GM18867 (cell line): ENCODE results near the gene DAGLA.

Experiments used
- ATAC-seq: cut with Tn5 transposase; IDR thresholded peaks from one replicate; pipeline ENCODE4 v1.9.1; 2021; ENCODE audit warnings: mild to moderate bottlenecking, moderate library complexity; ENCODE audit not compliant: unreplicated experiment

DAGLA gene

GRCh38 chr11:61745781-61746441 is 65.7 kb downstream of the DAGLA start:
- no peak for ATAC-seq

- no peak for ATAC-seq
Measured at GRCh38 chr11:61746442-61747191, 66.4 kb downstream of the DAGLA start.

- peak; percentile 65 for ATAC-seq
Measured at GRCh38 chr11:61747192-61747966, 67.2 kb downstream of the DAGLA start.

GRCh38 chr11:61747967-61748285 is 67.7 kb downstream of the DAGLA start:
- no peak for ATAC-seq

GRCh38 chr11:61749591-61750217 is 69.5 kb downstream of the DAGLA start:
- no peak for ATAC-seq

- no peak for ATAC-seq
Measured at GRCh38 chr11:61750631-61751273, 70.6 kb downstream of the DAGLA start.

GRCh38 chr11:61751384-61751783 is 71.2 kb downstream of the DAGLA start:
- ATAC-seq: no peak

GRCh38 chr11:61752117-61752924 is 72.1 kb downstream of the DAGLA start, which contains the start of gene MYRF:
Gene MYRF (plus strand): TSS chr11:61752636. CDS start chr11:61752745, 109 bp downstream.
- ATAC-seq: no peak

- ATAC-seq: no peak
Measured at GRCh38 chr11:61752925-61753521, 72.8 kb downstream of the DAGLA start.

- ATAC-seq: no peak
Measured at GRCh38 chr11:61753672-61754071, 73.5 kb downstream of the DAGLA start.

GRCh38 chr11:61754534-61755482 is 74.6 kb downstream of the DAGLA start:
- no peak for ATAC-seq

GRCh38 chr11:61756147-61756451 is 75.9 kb downstream of the DAGLA start:
- no peak for ATAC-seq

GRCh38 chr11:61756452-61757212 is 76.4 kb downstream of the DAGLA start:
- ATAC-seq: no peak

GRCh38 chr11:61757213-61757862 is 77.1 kb downstream of the DAGLA start:
- no peak for ATAC-seq

GRCh38 chr11:61760946-61761345 is 80.8 kb downstream of the DAGLA start:
- no peak for ATAC-seq

GRCh38 chr11:61761440-61762222 is 81.4 kb downstream of the DAGLA start:
- no peak for ATAC-seq

- no peak for ATAC-seq
Measured at GRCh38 chr11:61762223-61762615, 82.0 kb downstream of the DAGLA start.
